Measurements from ENCODE around the gene DAZAP2. TPM values are rescaled to one million over a fixed set of nuclear protein-coding genes. Genes with fewer than 3 reads are reported as not detected.
A peak's percentile ranks its signal among the peaks of the same experiment; 100 is the strongest.
"Not testable (repeated sequence)": the region's sequence is repeated elsewhere in the genome, so short reads cannot be mapped to it uniquely, and the experiment has no call there.

Gene DAZAP2
- total and polyA plus RNA-seq, 5 experiments from 2014 or later = 301 to 1,317 (median 1,276) TPM

DNA sequence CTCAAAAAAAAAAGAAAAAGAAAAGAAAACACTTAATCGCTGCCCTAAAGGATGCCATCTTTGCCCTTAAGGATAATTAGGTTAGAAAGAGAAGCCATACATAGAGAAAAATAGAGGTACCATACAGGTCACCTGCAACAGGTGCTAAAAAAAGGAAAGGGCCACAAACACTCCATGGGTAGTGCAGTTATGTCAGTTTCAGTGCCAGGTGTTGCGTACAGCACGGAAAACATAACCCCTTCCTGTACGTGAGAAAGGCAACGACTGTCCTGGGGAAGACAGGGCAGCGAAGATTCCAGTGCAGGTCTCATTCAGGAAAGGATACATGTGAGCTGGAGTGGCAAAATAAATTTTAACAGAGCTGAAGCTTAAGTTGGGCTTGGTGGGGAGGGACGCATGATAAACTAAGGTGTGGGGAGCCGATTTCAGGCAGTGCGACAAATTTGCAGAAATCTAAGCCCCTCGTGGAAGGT lies 553 bp upstream of the DAZAP2 start:
- H3K4me3 Mint-ChIP-seq = peak overlapping the region; percentile 91 to 99 (median 94)
- H3K36me3 Mint-ChIP-seq = peaks cover 3 to 35% (median 18%) of the 10 kb centered on the region in 3 donors
- peaks cover 27 to 47% (median 41%) of the 10 kb centered on the region in 4 donors for H3K4me1 Mint-ChIP-seq
- DNase-seq = peak in 2 of 10 donors; percentile 5 to 11
- H3K27ac Mint-ChIP-seq = peak overlapping the region; percentile 97 to 100 (median 99)
- H3K9me3 Mint-ChIP-seq = no peaks in the 10 kb centered on the region
- ATAC-seq = peak; percentile 16 to 18
- H3K27me3 Mint-ChIP-seq = no peaks in the 10 kb centered on the region
- POLR2A ChIA-PET = interaction anchor here (0.6 to 10.9 kb wide), 26 partner anchors 9 to 1126 kb away, joined by 3 to 204 read pairs (median 7); partner anchors contain the start of genes ATF1, BIN2, COX14 and CSRNP2

- POLR2A ChIA-PET = interaction anchor here (1.2 to 10.9 kb wide), 5 partner anchors 8 to 193 kb away, joined by 3 to 204 read pairs (median 14); partner anchors contain the start of genes CSRNP2, LETMD1 and POU6F1
- H3K4me1 Mint-ChIP-seq = peaks cover 37 to 68% (median 58%) of the 10 kb centered on the region in 4 donors
- peak overlapping the region; percentile 91 to 99 (median 94) for H3K4me3 Mint-ChIP-seq
- no peaks in the 10 kb centered on the region for H3K27me3 Mint-ChIP-seq
- H3K36me3 Mint-ChIP-seq = peaks cover 4 to 58% (median 19%) of the 10 kb centered on the region in 3 donors
- ATAC-seq = no peak
- peak overlapping the region; percentile 25 to 100 (median 82) for H3K27ac Mint-ChIP-seq
- H3K9me3 Mint-ChIP-seq = no peaks in the 10 kb centered on the region
- DNase-seq = no peak
Measured at GRCh38 chr12:51240971-51241370, 2.3 kb downstream of the DAZAP2 start.

GRCh38 chr12:51242120-51242519 lies 3.5 kb downstream of the DAZAP2 start:
- POLR2A ChIA-PET = interaction anchor here (0.9 to 10.9 kb wide), 3 partner anchors 25 to 194 kb away, joined by 3 to 204 read pairs (median 3); partner anchors contain the start of genes LETMD1 and POU6F1
- Mint-ChIP-seq H3K4me1 (peaks cover 44 to 80% (median 69%) of the 10 kb centered on the region in 4 donors), H3K4me3 (peak overlapping the region in 8 of 10 donors; percentile 11 to 74 (median 44)), H3K27ac (peak overlapping the region in 8 of 10 donors; percentile 6 to 97 (median 74)), H3K27me3 (no peaks in the 10 kb centered on the region), H3K9me3 (no peaks in the 10 kb centered on the region), H3K36me3 (peaks cover 4 to 62% (median 19%) of the 10 kb centered on the region in 3 donors)
- no peak for ATAC-seq
- no peak for DNase-seq

DNA sequence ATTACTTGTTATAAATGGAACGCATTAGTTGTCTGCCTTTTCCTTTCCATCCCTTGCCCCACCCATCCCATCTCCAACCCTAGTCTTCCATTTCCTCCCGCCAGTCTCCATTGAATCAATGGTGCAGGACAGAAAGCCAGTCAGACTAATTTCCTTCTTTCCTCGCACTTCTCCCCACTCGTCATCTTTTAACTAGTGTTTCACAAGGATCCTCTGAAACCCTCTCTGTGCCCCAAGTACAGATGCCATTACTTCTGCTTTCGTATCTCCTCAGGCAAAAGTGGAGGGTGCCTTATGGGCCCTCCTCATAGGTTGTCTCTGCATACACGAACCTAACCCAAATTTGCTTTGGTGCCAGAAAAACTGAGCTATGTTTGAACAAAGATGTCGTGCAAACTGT lies 4.2 kb downstream of the DAZAP2 start:
- H3K9me3 Mint-ChIP-seq = no peaks in the 10 kb centered on the region
- POLR2A ChIA-PET = interaction anchor here (0.6 to 10.9 kb wide), 2 partner anchors 22 to 26 kb away, joined by 4 to 204 read pairs; partner anchors contain the start of gene POU6F1
- H3K27ac Mint-ChIP-seq = peak overlapping the region in 9 of 10 donors; percentile 31 to 97 (median 53)
- no peak for DNase-seq
- H3K36me3 Mint-ChIP-seq = peaks cover 4 to 62% (median 17%) of the 10 kb centered on the region in 3 donors
- peaks cover 49 to 85% (median 73%) of the 10 kb centered on the region in 4 donors for H3K4me1 Mint-ChIP-seq
- peak overlapping the region in 9 of 10 donors; percentile 16 to 57 (median 39) for H3K4me3 Mint-ChIP-seq
- no peak for ATAC-seq
- H3K27me3 Mint-ChIP-seq = no peaks in the 10 kb centered on the region

- Mint-ChIP-seq H3K9me3 (no peaks in the 10 kb centered on the region), H3K36me3 (peaks cover 4 to 60% (median 17%) of the 10 kb centered on the region in 3 donors), H3K27me3 (no peaks in the 10 kb centered on the region), H3K4me1 (peaks cover 50 to 85% (median 78%) of the 10 kb centered on the region in 4 donors), H3K4me3 (peak overlapping the region in 1 of 10 donors; percentile 66), H3K27ac (peak overlapping the region in 9 of 10 donors; percentile 32 to 97 (median 78))
- DNase-seq = no peak
- POLR2A ChIA-PET = interaction anchor here (0.7 to 10.9 kb wide), 5 partner anchors 28 to 160 kb away, joined by 3 to 204 read pairs (median 6); partner anchors contain the start of genes CSRNP2 and POU6F1
- no peak for ATAC-seq
Measured at GRCh38 chr12:51244269-51244668, 5.6 kb downstream of the DAZAP2 start.

- POLR2A ChIA-PET = interaction anchor here (0.5 to 10.9 kb wide), 5 partner anchors 15 to 81 kb away, joined by 3 to 204 read pairs (median 4); partner anchors contain the start of genes POU6F1 and SMAGP
- peaks cover 4 to 50% (median 9%) of the 10 kb centered on the region in 3 donors for H3K36me3 Mint-ChIP-seq
Measured at GRCh38 chr12:51245476-51246253, 7.0 kb downstream of the DAZAP2 start.

DNA sequence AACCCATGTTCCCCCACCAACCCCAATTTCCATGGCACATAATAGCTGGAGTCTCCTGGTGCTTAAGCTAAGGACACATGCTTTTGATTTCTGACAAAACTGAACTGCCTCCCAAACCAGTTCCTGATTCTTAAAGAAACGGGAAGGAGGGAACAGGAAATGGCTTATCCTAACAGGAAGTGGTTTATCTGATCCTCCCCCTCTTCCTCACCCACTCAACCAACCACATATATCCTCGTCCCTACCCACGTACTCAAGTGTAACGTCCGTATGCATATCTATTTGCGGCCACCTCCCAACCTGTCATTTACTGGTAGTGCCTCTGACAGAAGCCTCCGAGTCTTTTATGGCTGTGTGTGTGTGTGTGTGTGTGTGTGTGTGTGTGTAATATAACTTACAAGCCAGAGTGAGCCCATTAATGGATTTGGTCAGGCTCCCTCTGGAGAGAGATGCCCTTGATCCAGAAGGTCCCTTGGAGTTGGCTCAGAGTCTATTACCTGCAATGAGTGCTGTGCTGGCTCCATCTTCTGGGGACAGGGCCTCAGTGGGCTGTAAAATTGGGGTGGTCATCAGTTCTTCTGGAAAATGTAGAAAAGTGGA lies 7.7 kb downstream of the DAZAP2 start:
- peak overlapping the region; percentile 10 to 50 (median 30) for H3K4me3 Mint-ChIP-seq
- POLR2A ChIA-PET = interaction anchor here (1.0 to 10.9 kb wide), 4 partner anchors 16 to 73 kb away, joined by 4 to 204 read pairs (median 6); partner anchors contain the start of genes POU6F1 and SMAGP
- no peaks in the 10 kb centered on the region for H3K27me3 Mint-ChIP-seq
- H3K27ac Mint-ChIP-seq = peak overlapping the region; percentile 69 to 96 (median 92)
- H3K4me1 Mint-ChIP-seq = peaks cover 40 to 69% (median 64%) of the 10 kb centered on the region in 4 donors
- ATAC-seq = peak; percentile 49 to 75
- H3K36me3 Mint-ChIP-seq = peaks cover 4 to 44% (median 9%) of the 10 kb centered on the region in 3 donors
- no peaks in the 10 kb centered on the region for H3K9me3 Mint-ChIP-seq
- DNase-seq = peak in 7 of 10 donors; percentile 16 to 69 (median 42)

More at GRCh38 chr12:51245476-51246253, 7.0 kb downstream of the DAZAP2 start:
- H3K27me3 Mint-ChIP-seq = no peaks in the 10 kb centered on the region
- peak overlapping the region; percentile 71 to 96 (median 92) for H3K27ac Mint-ChIP-seq
- peaks cover 43 to 76% (median 69%) of the 10 kb centered on the region in 4 donors for H3K4me1 Mint-ChIP-seq
- no peak for DNase-seq
- ATAC-seq = peak; percentile 7 to 20
- H3K9me3 Mint-ChIP-seq = no peaks in the 10 kb centered on the region
- H3K4me3 Mint-ChIP-seq = peak overlapping the region in 9 of 10 donors; percentile 10 to 50 (median 37)

DNA sequence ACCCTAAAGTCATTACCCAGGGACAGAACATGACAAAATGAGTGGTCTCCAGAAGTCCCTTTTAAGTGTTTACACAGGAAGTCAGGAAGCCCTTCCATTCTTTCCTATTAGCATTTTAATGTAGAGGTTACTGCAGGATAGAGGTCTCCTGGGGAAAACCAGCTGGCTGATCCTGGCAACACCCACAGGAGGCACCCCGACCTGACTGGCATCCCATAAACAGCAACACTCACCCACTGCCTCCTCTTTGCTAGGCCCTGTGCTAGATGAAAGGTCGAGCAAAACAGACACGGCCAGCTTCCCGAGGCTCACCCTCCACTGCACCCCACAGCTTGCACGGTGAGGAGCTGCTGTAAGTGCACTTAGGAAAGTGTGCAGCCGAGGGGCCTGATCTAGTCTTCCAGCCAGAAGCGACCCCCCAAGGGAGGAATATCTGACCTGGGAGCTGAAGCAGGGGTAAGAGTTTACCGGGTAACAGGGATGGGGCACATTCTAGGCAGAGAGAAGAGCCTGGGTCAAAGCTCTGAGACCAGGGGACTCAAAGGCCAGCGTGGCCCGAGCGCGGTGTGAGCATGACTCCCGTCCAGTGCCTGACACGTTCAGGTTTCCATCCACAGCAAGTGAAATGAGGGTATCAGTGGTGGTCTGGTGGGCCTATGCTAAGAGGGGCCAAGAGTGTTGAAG lies 9.0 kb downstream of the DAZAP2 start:
- peaks cover 34 to 57% (median 53%) of the 10 kb centered on the region in 4 donors for H3K4me1 Mint-ChIP-seq
- POLR2A ChIA-PET = interaction anchor here (0.6 to 2.2 kb wide), 4 partner anchors 8 to 174 kb away, joined by 3 to 14 read pairs (median 6); partner anchors contain the start of genes DAZAP2 and POU6F1
- H3K4me3 Mint-ChIP-seq = peak overlapping the region in 9 of 10 donors; percentile 2 to 68 (median 50)
- peak overlapping the region; percentile 85 to 95 (median 90) for H3K27ac Mint-ChIP-seq
- DNase-seq = no peak
- peaks cover 4 to 31% (median 5%) of the 10 kb centered on the region in 3 donors for H3K36me3 Mint-ChIP-seq
- peak in 1 of 2 donors; percentile 26 for ATAC-seq
- no peaks in the 10 kb centered on the region for H3K9me3 Mint-ChIP-seq
- H3K27me3 Mint-ChIP-seq = no peaks in the 10 kb centered on the region

- no peak overlapping the region for H3K27ac Mint-ChIP-seq
- no peak for ATAC-seq
- POLR2A ChIA-PET = interaction anchor here (0.9 to 1.4 kb wide), 4 partner anchors 10 to 35 kb away, joined by 4 read pairs; partner anchors contain the start of genes DAZAP2, POU6F1 and SMAGP
- H3K36me3 Mint-ChIP-seq = peaks cover 0 to 3% (median 0%) of the 10 kb centered on the region in 3 donors
- peaks cover 7 to 20% (median 9%) of the 10 kb centered on the region in 4 donors for H3K4me1 Mint-ChIP-seq
- no peaks in the 10 kb centered on the region for H3K27me3 Mint-ChIP-seq
- DNase-seq = no peak
- no peak overlapping the region for H3K4me3 Mint-ChIP-seq
- no peaks in the 10 kb centered on the region for H3K9me3 Mint-ChIP-seq
Measured at GRCh38 chr12:51253276-51253675, 14.7 kb downstream of the DAZAP2 start.

- Mint-ChIP-seq H3K4me1 (peaks cover 0 to 11% (median 5%) of the 10 kb centered on the region in 4 donors), H3K27me3 (no peaks in the 10 kb centered on the region), H3K36me3 (peaks cover 0 to 3% (median 0%) of the 10 kb centered on the region in 3 donors), H3K27ac (peak overlapping the region in 3 of 10 donors; percentile 20 to 36 (median 27)), H3K9me3 (no peaks in the 10 kb centered on the region), H3K4me3 (no peak overlapping the region)
- DNase-seq (no peak), ATAC-seq (no peak)
- POLR2A ChIA-PET = no interaction called here
Measured at GRCh38 chr12:51254536-51254935, 15.9 kb downstream of the DAZAP2 start.

- DNase-seq, H3K4me3 Mint-ChIP-seq, H3K27ac Mint-ChIP-seq, H3K36me3 Mint-ChIP-seq, ATAC-seq, H3K27me3 Mint-ChIP-seq, H3K9me3 Mint-ChIP-seq, POLR2A ChIA-PET: not testable (repeated sequence)
- peaks cover 7 to 14% (median 8%) of the 10 kb centered on the region in 4 donors for H3K4me1 Mint-ChIP-seq
Measured at GRCh38 chr12:51259600-51259999, 21.0 kb downstream of the DAZAP2 start.

All from naive thymus-derived CD8-positive, alpha-beta T cell (primary cell).